Limb (tissue), 2 donors: Measurements from ENCODE around the gene ITGA4.
A peak's percentile ranks its signal among the peaks of the same experiment; 100 is the strongest.
"Not testable (repeated sequence)": the region's sequence is repeated elsewhere in the genome, so short reads cannot be mapped to it uniquely, and the experiment has no call there.

Source experiments
- DNase-seq, 2 donors: peaks; one replicate each; pipeline ENCODE4 v3.0.0-alpha.2; 2016; ENCODE audit errors: extremely low spot score in 2 of 2

Gene ITGA4

DNA sequence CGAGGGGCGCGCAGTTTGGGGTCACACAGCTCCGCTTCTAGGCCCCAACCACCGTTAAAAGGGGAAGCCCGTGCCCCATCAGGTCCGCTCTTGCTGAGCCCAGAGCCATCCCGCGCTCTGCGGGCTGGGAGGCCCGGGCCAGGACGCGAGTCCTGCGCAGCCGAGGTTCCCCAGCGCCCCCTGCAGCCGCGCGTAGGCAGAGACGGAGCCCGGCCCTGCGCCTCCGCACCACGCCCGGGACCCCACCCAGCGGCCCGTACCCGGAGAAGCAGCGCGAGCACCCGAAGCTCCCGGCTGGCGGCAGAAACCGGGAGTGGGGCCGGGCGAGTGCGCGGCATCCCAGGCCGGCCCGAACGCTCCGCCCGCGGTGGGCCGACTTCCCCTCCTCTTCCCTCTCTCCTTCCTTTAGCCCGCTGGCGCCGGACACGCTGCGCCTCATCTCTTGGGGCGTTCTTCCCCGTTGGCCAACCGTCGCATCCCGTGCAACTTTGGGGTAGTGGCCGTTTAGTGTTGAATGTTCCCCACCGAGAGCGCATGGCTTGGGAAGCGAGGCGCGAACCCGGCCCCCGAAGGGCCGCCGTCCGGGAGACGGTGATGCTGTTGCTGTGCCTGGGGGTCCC, at the start of gene ITGA4:
TSS of gene ITGA4 (plus strand) at position 266 of the 620 bp plus-strand sequence. CDS start at position 535, 269 bp downstream.
- peak; percentile 68 to 89 for DNase-seq

GRCh38 chr2:181408861-181409260, 48.3 kb upstream of the ITGA4 start:
- no peak for DNase-seq

DNA sequence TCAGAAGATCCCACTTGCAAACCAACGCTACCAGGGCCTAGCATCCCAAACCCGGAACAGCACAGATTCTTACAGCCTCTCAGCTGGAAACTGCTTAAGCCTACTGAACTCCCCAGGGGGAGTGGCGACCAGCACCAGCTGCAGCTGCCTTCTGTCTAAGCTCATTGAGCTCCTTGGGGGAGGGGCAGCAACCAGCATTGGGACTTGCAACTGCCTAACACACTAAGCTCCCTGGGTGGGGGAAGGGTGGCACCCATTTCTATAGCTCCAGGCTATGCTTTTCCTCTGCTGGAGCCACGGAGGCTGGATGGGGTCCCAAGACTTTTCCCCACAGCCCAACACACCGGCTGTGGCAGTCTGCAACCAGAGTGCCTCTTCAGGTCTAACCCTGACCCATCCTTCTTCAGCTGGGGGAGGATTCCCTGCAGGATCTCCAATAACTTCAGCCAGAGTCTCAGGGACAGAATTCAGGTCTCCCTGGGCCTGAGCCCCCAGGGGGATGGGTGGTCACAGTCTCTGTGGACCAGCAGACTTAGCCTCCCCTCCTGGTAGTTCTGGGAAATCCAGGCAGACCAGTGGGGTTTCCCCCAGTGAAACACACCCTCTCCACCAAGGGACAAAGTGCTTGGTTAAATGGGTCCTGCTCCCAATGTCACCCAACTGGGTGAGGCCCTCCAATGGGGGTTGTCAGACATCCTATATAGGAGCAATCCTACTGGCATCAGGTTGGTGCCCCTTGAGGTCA, 45.9 kb upstream of the ITGA4 start:
- DNase-seq = peak in 1 of 2 donors; percentile 55

DNA sequence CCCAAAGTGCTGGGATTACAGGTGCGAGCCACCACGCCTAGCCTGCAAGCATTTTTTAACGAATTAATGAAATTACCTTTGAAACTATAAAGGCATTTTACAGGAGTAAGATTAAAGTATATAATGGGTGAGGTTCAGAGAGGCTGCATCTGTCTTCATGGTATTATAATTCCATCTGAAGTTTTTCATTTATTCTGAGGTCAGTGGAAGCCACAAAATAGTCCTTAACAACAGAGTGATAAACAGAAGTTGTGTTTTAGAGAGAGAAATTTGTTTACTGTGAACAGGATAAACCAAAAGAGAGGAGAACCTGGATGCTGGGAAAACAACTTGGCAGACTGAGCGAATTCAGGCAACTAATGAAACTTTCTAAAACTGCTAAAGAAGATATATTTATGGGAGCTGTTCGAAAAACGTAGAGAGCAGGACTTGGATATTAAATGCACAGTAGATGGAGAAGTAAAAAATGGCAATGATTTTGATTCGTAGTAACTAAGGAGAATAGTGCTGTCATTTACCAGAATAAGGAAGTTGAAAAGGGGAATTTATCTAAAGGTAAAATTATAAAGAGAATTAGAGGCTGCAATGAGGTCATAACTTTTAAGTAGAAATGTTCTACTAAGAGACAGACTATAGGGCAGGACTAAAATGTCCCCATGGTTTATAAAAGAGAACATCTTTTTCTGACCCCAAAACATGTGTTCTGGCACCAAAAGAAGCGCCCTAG, 37.9 kb upstream of the ITGA4 start:
- no peak for DNase-seq

GRCh38 chr2:181420259-181421130, 36.7 kb upstream of the ITGA4 start:
- no peak for DNase-seq

DNA sequence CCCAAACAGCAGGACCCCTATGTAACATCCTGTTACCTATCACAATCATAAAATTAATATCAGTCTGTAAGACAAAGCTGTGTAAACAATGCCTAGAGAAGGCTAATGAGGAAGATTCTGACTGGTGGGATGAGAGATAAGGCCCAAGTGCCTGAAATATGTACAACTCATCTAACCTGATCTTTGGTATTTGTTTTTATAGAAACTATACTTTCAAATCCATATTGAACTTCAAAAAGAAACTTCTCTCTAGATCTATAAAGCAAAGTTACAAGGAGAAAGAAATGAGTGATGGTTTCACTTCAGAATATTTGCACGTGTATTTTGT, 36.1 kb upstream of the ITGA4 start:
- no peak for DNase-seq

DNA sequence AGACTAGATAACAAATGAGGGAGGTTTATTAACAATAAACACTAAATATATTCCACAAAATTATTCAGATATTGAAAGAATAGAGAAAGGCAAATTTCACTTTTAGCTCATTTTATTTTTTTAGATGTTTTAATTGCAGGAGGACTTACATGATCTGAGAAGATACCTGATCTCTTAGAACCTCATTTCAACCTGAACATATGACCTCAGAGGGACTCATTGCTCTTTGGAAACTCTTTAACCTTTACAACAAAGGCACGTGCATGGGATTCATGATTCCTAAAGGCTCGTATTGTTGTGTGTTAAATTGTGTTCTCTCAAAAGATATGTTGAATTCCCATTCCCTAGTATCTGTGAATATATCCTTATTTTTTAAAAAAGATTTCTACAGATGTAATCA, 35.7 kb upstream of the ITGA4 start:
- DNase-seq = no peak

DNA sequence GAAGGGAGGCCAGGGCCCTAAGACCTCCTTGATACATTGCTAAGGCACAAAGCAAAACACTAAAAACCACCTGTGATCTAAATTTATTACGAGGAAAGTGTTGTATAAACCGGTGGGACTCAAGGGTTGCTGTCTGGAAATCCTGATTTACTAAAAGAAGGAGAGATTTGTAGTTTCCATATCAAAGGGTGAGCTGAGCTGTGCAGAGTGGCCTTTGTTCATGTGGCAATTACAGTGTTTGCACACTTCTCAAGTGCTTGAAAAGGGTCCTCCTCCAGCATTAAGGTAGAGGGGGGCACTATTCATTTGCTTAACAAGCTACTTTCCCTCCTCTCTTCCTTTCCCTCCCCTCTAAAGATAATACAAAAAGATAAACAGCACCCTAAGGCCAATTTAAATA, 30.5 kb upstream of the ITGA4 start:
- no peak for DNase-seq

DNA sequence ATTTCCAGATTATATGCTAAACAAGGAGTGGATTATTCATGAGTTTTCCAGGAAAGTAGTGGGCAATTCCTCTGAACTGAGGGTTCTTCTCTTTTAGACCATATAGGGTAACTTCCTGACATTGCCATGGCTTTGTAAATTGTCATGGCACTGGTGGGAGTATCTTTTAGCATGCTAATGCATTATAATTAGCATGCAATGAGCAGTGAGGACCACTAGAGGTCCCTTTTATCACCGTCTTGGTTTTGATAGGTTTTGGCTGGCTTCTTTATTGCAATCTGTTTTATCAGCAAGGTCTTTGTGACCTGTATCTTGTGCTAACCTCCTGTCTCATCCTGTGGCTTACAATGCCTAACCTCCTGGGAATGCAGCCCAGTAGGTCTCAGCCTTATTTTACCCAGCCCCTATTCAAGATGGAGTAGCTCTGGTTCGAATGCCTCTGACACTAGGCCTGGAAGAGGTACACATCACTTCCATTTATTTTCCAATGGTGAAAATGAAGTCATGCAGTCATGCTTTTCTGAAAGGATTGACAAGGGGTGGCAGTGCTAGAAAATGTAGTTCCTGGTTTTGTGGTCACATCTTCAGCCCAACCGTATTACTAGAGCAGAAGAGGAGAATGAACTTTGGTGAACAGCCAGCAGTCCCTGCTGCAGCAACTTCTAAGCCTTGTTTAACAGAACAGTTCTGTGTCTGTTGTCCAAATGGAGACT, 26.6 kb upstream of the ITGA4 start:
- peak in 1 of 2 donors; percentile 18 for DNase-seq

DNA sequence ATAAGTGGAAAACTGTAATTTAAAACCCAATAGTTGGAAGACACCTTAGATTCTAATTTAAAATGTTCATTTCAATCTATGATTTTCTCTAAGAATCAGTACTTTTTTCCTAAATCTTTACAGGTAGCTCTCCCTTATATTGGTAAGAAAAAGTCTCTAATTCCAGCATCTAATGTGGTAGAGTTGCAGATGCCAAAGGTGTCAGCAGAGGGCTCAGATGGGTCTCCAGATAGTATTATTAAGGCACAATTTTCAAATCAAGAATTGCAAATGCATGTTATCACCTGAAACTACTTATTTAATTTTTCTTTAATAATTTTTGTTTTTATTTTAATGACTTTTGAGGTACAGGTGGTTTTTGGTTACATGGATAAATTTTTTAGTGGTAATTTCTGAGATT, 25.5 kb upstream of the ITGA4 start:
- no peak for DNase-seq

DNA sequence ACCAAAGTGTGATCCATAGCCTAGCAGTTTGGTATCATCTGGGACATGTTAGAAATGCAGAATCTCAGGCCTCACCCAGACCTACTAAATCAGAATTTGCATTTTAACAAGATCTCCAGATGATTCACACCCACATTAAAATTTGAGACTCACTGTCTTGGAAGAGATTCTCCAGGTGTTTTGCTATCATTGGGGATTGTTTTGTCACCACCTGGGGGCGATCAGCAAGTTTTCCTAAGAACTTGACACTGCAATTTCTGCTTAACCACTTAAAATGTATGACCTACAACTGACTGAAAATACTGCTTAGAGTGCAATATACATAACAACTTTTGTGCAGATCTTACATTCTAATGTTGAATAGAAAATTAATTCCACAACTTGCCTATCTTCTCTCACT, 18.9 kb upstream of the ITGA4 start:
- no peak for DNase-seq

- DNase-seq = no peak
Observed at GRCh38 chr2:181440344-181440743, 16.8 kb upstream of the ITGA4 start.

DNA sequence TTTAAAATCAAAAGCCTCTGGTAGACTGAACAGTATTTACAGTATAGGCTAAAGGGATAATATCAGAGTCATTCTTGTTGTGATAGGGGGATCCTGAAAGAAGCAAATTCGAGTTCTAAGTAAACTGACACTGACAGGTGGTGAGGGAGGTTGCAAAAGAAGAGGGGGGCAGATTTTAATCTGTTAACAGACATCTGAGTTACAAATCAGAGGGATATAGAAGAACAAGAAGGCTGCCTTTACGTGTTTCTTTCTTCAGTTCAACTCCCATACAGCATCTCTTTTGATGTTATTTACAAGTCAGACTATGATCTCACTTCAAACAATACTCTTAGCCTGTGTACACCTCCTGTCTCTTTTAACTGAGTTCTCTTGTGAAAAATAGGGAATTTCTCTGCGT, 16.3 kb upstream of the ITGA4 start:
- no peak for DNase-seq

DNA sequence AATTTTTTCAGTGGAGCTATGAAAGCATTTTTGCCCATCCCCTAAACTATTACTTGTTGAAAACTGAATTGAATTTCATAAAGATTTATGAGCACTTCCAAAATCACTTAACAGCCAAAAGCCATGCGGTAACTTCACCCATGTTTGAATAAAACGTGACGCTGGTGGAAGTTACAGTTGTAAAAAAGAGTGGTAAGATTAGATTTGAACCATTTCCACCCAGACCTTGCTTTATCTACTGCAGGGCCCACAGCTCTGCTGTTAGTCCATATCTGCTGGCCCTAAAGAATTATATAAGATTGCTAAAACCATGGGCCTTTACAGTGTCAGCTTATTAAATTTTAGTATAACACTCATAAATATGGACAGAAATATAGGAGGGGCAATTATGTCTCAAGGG, 15.5 kb upstream of the ITGA4 start:
- no peak for DNase-seq

DNA sequence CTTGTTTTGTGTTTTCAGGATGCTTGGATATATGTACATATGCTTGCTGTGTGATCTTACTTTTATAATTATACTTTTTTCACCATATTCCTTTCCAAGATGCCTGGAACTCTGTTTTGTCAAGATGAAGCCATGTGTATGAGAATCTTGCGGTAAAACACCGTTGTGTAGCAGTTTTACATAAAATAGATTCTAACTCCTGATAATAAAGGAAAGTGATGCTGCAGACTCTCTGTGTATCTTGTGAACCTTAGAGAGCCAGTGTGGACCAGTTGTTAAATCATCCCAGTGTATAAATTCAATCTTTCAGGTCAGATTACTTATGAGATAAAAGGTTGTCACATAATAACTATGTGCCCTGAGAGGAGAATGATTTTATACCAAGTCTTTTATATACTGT, 12.5 kb upstream of the ITGA4 start:
- no peak for DNase-seq

DNA sequence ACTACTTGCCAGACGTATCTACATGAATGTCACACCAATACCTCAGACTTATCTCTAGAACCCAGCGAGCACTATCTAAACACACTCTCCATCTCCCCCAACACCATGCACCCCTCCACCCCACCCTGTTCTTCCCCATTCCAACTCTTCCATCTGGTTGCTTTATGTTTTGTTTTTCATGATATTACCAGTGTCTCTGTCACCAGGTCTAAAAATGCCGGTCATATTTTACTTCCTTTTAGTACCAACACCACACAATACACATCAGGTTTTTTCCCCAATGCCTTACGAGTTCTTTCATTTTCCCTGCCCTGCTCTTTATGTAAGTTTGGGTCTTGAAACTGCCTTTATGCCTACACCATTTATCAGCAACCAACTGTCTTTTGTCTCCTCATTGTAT, 10.2 kb upstream of the ITGA4 start:
- DNase-seq = no peak

- DNase-seq = not testable (repeated sequence)
Observed at GRCh38 chr2:181449278-181449677, 7.9 kb upstream of the ITGA4 start.

DNA sequence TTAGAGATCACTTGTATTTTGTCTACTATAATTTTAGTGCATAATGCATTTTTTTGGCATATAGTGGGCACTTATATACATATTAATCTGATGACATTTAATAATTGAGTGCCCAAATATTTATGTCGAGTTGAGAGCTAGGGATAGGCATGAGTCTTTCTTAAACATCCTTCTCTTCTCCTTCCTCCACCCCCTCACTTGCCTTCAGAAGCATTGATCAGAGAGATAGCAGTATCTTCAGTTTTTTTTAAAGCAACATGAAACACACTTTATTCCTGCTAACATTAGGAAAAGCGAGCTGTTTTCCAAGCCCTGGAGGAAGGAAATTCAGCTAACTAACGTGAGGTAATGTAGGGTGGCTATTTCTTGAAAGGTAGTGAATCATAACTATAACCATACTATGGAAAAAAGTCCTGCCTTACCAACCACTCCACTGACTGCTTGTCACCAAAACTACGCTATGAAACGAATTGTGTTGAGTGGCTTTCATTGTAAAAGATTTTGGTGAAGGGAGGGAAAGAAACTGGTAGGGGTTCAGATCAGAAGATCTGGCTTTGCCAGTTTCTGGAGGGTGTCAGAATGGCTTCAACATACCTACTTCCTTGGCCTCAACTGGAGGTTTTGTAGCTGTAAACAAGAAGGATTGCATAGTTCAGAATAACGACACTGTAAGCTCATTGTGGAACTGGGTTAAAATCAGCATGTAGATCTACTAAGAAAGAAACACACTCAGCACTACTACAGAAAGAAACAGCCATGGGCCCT, 2.3 kb upstream of the ITGA4 start:
- no peak for DNase-seq

GRCh38 chr2:181456660-181457120, 496 bp upstream of the ITGA4 start:
- DNase-seq = peak in 1 of 2 donors; percentile 49

DNA sequence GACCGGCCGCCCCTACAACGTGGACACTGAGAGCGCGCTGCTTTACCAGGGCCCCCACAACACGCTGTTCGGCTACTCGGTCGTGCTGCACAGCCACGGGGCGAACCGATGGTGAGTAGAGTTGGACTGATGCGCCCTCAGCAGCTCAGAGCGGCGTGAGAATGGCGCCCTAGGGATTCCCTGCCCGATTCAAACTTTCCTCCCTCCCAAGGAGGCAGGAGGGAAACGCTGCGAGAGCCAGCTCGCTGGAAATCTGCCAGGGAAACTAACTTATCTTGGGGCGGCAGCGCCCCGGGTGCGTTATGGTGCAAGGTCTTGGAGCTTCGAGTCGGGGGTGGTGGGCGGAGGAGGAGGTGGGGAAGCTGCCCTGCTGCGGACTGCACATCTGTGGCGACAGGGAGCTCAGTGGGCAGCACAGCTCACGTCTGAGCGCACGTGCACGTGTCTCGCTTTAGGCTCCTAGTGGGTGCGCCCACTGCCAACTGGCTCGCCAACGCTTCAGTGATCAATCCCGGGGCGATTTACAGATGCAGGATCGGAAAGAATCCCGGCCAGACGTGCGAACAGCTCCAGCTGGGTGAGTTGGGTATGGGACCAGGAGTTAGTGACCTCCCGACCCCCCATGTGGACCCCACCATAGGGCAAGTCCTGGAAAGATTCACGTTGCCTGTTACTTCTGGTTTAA, 697 bp downstream of the ITGA4 start:
- peak; percentile 25 to 66 for DNase-seq
